GM08714 (cell line): ENCODE data around the gene ARHGEF3.
A peak's percentile ranks its signal among the peaks of the same experiment; 100 is the strongest.

Experiments used
- H3K4me3 ChIP-seq: fragments of 200-500 bp; sonication (Bioruptor generic); 2 replicates; pipeline ENCODE4 v1.5.1; 2014; ENCODE audit warnings: mild to moderate bottlenecking, low read length, inconsistent platforms
- ZNF274 ChIP-seq: IDR thresholded peaks from 2 replicates; pipeline ENCODE4 v1.6.1; 2012; ENCODE audit warnings: mild to moderate bottlenecking, low read depth, low read length

ARHGEF3 gene, protein sequence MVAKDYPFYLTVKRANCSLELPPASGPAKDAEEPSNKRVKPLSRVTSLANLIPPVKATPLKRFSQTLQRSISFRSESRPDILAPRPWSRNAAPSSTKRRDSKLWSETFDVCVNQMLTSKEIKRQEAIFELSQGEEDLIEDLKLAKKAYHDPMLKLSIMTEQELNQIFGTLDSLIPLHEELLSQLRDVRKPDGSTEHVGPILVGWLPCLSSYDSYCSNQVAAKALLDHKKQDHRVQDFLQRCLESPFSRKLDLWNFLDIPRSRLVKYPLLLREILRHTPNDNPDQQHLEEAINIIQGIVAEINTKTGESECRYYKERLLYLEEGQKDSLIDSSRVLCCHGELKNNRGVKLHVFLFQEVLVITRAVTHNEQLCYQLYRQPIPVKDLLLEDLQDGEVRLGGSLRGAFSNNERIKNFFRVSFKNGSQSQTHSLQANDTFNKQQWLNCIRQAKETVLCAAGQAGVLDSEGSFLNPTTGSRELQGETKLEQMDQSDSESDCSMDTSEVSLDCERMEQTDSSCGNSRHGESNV

DNA sequence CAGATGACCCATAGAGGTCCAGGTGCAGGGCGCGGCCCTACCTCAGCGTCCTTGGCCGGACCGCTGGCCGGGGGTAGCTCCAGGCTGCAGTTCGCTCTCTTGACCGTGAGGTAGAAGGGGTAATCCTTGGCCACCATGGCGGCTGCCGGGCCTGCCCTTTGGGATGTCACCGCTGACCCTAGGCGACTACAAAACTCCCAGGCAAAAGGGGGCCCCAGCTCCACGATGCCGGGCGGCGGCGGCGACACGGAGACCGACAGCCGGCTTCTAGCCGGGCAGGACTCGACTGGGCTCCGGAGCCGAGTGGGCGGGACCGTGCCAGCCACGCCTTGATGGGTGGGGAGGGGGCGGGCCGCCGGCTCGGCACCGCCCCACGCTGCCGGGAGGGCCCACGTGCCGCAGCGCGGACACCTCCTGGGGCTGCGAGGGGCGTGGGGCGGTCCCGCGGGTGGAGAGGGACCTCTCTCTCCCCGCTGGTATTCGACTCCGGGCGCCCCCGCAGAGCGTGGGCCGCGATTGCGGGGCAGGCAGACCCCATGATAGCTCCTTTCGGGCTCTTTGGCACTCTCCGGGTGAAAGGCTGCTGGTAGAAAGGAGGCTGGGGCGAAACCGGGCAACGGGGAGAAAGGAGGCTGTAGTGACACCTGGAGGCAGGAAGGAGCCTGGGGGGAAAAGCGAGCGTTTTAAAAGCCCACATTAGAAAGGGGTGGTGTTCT, at the start of gene ARHGEF3:
TSS of gene ARHGEF3 (minus strand) at position 288 of the 716 bp plus-strand sequence. CDS start at position 137, 151 bp downstream.
- peak within 1 kb of the TSS; percentile 69 for H3K4me3 ChIP-seq
- TF ChIP-seq ZNF274 = no peak

DNA sequence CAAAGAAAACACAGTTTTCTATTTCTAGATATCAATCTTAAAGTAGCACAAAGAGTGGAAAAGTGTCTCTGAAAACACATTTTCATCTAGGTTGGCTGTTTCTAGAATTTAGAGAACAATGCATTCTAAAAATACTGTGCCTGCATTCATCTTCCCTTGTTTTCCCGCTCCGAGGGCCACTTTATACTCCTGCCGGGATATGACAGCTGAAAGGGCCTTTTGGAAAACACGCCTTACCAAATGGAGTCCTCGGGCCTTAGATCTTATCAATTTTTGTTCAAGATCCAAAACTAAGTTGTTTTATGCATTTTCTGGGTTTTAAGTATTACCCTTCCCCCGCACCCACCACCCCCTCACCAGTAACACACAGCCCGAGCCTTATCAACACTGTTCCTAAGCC, 47.9 kb upstream of the ARHGEF3 start:
- TF ChIP-seq ZNF274 = no peak
- no peak overlapping the region for H3K4me3 ChIP-seq

DNA sequence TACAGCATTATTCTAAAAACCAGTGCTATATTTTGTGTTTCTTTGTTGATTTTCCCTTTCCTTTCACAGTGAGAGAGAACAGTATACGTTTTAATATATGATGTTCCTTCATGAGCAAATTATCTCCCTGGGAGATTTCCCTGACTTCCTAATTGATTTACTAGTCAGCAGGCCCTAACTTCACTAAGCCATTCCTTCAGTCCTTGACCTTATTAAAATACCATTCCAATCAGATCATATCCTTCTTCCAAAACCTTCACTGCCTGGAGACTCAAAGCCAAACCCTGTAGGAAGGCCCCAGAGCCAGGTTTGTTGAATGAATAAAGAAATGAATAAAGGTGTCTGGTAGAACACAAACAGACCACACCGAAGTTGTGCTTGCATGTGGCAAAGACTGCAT, 43.8 kb upstream of the ARHGEF3 start:
- no peak overlapping the region for H3K4me3 ChIP-seq
- no peak for TF ChIP-seq ZNF274

DNA sequence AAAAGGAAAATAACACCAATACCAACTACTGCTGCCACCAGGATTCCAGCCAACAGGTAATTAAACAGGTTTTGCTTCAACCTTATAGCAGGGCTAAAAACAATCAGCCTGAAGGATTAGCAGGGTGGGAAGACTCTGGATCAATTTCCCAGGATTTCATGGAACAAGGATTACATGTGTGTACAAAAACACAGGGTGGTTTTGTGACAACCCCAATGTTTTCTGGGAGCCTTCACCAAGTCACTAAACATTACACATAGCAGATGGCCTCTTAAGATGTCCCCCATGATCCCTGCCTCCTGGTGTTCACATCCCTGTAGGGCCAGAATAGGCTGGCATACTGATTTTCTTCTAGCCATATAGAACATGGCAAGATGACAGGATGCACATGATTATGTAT, 42.8 kb upstream of the ARHGEF3 start:
- no peak for TF ChIP-seq ZNF274

DNA sequence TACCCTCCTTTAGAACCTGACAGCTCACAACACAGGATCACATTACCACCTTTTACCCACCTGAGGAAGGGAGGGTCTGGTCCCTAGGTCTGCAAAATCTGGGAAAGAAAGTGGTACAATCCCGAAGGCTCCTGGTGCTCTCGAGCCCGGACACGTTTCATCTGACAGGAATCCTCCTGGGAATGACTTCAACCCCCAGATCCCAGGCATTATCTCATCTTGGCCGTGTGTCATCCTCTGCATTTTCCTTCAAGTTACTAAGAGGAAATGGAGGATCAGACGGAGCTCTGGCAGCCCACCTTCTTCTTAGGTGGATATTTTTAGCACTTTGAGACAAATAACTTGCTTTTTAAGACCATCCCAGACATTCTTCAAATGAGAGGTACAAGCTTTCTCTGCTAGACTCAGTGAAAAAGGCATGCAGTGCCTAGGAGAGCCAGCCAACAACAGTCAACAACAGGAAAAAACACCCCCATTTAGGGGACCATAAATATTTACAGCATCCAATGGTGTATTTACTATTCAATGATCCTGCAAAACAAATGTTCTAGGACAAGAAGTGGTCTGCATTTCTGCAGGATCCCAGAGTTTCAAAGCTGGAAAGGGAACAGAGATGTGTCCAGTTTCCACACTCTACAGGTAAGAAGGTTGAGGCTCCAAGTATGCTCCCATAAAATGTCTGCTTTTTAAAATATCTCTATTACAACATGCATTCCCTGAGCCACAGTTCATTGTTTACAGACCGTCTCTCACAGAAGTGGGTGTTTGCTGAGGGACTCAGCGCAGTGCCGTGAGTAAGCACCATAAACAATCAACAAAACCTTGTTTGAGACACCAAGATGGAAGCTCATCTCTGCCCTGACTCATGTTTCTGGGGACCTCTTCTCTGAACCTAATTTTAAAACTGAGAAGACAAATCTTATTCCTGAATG, 38.3 kb upstream of the ARHGEF3 start:
- TF ChIP-seq ZNF274 = no peak

More for the DNA sequence above, 42.8 kb upstream of the ARHGEF3 start:
- no peak overlapping the region for H3K4me3 ChIP-seq

DNA sequence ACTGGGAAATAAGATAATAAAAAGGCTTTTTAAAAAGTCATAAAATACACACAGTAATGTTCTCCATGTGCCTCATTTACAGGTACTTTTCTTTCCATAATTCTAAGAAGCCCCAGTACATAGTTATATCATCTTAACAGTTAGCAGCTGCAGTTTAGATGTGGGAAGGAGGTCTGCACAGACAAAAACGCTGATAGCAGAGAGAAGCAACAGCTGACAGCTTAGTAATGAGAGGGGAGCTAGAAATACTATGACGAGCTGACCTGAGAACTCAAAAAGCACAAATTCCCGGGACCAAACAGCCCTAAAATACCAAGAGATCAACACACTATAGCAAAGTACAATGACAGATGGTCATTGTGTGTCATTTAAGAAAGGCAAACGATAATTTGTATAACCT, 36.7 kb upstream of the ARHGEF3 start:
- TF ChIP-seq ZNF274 = no peak

More for the DNA sequence above, 38.3 kb upstream of the ARHGEF3 start:
- H3K4me3 ChIP-seq = no peak overlapping the region

DNA sequence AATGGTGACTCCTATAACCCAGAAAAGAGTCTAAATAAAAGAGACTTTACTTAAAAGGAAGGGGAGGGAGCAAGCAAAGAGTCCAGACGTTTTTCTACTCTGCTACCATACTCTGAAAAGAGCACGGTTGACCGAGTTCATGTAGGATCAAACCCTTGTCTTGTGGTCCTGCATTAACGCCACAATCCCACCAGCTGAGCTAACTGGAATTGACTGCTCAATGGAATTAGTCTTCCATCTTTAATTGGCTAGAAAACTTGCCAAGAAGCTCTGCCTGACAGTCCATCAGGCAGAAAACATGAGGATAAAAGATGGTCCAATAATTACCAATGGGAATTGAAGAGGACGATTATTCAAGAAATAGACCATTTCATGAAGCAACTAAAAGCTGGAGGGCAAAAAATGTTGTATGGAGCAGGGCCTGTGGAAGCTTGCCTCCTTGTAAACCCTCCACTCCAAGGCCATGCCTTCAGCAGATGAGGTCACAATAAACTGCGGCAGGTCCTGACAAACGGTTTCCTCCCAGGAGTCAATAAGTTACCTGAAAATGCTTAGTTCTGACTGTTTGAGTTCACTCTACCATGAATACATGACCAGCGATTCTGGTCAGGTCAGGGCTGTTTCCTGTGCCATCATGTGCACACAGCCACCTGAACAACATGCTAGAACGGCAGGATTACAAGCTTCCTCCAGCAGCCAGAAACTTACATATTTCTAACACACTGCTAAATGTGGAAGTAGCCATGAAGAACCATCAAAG, 35.6 kb upstream of the ARHGEF3 start:
- TF ChIP-seq ZNF274 = no peak
- no peak overlapping the region; the same call in 1 of the 2 replicates for H3K4me3 ChIP-seq

More for the DNA sequence above, 36.7 kb upstream of the ARHGEF3 start:
- H3K4me3 ChIP-seq = no peak overlapping the region

DNA sequence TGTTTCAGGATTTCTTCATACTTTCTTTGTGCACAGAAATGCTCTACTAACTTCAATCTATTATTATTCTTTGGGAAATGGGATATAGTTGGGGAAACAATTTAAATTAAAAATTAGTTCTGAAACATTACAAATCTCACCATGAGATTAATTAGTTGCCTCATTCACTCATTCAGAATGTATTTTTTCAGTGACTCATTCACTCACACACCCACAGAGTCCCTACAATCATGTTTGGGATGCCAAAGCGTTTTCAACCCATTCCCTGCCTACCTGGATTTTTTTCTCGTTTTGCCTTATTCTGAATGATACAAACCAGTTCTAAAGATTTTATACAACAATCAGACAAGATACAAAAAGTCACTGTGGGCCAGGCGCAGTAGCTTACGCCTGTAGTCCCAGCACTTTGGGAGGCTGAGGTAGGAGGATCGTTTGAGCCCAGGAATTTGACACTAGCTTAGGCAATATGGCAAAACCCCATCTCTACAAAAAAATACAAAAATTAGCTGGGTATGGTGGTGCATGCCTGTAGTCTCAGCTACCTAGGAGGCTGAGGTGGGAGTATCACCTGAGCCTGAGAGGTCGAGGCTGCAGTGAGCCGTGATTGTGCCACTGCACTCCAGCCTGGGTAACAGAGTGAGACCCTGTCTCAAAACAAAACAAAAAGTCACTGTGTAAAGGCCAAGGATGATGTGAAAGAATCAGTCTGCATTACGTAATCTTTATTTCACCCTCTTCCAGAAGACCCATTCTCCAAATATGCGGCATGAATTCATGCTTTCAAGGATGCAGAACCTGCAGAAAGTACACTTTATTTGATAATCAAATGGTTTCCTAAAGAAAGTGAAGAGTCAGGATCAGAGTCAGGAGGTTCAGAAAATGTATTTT, 34.8 kb upstream of the ARHGEF3 start:
- TF ChIP-seq ZNF274 = no peak

DNA sequence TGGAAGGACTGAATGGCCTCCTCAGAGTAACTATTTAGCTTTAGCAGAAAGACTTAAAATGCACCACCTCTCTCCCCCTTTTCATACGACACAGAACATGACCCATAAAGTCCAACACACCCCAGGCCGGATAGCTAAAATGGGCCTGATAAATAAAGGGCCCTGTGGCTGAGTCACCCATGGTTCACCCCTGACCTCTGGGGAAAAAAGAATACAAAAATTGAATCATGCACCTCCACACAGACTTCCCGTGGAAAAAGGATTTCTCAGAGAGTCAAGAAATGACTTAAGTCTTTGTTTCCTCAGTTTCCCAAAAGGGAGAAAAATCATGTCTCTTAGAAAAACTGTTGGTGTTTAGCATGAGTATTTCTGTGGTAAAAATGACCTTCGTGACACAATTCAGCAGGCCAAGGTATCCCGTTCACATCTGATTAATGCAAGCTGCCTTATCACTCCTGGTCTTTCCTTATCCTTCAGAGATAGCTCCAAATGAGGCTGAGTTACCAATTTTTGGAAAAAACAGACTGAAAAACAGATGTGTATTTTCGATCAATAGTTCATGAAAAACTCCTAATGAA, 34.0 kb upstream of the ARHGEF3 start:
- TF ChIP-seq ZNF274 = no peak
- H3K4me3 ChIP-seq = no peak overlapping the region

More for the DNA sequence above, 34.8 kb upstream of the ARHGEF3 start:
- H3K4me3 ChIP-seq = no peak overlapping the region

DNA sequence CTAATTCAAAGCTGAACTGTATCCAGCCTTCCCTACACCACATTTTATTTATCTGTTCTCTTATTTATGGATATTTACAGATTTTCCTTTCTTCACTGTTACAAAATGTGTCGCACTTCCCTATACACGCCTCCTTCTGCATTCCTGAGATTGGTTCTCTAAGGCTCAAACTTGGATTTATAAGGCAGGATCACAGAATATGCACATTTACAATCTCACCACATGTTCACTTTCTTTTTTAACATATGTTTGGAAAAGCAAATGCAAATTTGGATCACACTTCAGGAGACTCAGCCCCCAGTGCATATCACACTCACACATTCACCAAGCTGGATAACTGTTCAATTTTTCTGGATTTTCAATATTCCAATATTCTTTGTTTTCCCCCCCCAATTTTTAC, 31.8 kb upstream of the ARHGEF3 start:
- H3K4me3 ChIP-seq = no peak overlapping the region
- no peak for TF ChIP-seq ZNF274

DNA sequence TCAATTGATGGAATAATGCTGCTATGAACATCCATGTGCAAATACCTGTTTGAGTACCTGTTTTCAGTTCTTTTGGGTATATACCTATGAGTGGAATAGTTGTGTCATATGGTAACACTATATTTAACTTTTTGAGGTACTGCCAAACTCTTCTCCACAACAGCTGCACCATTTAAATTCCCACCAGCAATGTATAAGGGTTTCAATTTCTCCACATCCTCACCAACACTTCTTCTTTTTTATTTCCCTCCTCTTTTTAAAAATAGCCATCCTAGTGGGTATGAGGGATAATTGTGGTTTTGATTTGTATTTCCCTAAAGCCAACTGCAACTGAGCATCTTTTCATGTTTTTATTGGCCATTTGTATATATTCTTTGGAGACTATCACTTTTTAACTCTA, 31.3 kb upstream of the ARHGEF3 start:
- no peak for TF ChIP-seq ZNF274
- H3K4me3 ChIP-seq = no peak overlapping the region

DNA sequence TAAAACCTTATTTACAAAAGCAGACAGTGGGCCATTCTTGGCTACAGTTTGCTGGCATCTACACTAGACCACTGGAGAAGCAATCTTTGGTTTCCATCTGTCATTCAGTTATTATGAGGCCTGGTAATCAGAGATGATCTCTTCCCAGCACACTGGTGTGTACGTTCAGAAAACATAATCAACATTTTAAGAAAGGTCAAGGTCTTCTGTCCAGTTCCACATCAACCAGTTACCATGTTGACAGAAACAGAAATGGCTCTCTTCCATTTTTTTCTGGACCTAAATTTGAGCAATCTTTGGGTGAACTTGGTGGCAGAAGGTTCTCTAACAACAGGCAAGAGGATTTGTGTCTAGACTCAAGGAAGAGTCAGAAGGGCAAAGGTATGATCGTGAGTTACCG, 29.8 kb upstream of the ARHGEF3 start:
- no peak overlapping the region for H3K4me3 ChIP-seq
- TF ChIP-seq ZNF274 = no peak
